Bronchial smooth muscle cell (primary cell): ENCODE results near the gene AMER3. TPM values are rescaled to one million over a fixed set of nuclear protein-coding genes. Genes with fewer than 3 reads are reported as not detected.

ENCODE experiments used
- total RNA-seq: library from RNA; depleted of rRNA; stranded (reverse); fragments of >200 nt; gene quantifications from 2 replicates; pipeline ENCODE4 v1.2.1, GENCODE V29; 2014

The AMER3 gene
- total RNA-seq = under 0.01 TPM in 1 of 2 replicates, not detected in the other

GRCh38 chr2:130755256-130756052 is at the start of gene AMER3:
TSS of gene AMER3 (plus strand) at chr2:130755540. CDS start at chr2:130762073, 6,533 bp downstream.

GRCh38 chr2:130728549-130729316 is 26.6 kb upstream of the AMER3 start, which contains the start of gene GPR148:
TSS of gene GPR148 (plus strand) at chr2:130729070. CDS start at chr2:130729152, 82 bp downstream.

Other genes starting within 250 kb of the AMER3 start
- gene POTEI, start 246.2 kb upstream of the AMER3 start, total RNA-seq = under 0.01 TPM in 1 of 2 replicates, not detected in the other
- not detected in 2 replicates for gene CFC1B, start 234.3 kb upstream of the AMER3 start, total RNA-seq
- not detected in 2 replicates for gene CFC1, start 156.0 kb upstream of the AMER3 start, total RNA-seq
- not detected in 2 replicates for gene POTEJ, start 144.1 kb upstream of the AMER3 start, total RNA-seq
- gene GPR148, start 26.5 kb upstream of the AMER3 start, total RNA-seq = not detected in 2 replicates
- 2.2 and 5.2 TPM in 2 replicates for gene ARHGEF4, start 81.4 kb downstream of the AMER3 start, total RNA-seq